Progenitor cell of endocrine pancreas (in vitro differentiated cells): ENCODE results near the gene PRUNE2. TPM values are rescaled to one million over a fixed set of nuclear protein-coding genes. Genes with fewer than 3 reads are reported as not detected.
A peak's percentile ranks its signal among the peaks of the same experiment; 100 is the strongest.

Experiments
- DNase-seq: peaks from one replicate; pipeline ENCODE4 v3.0.0; 2021; ENCODE audit warnings: low spot score; ENCODE audit not compliant: unreplicated experiment
- H3K27ac Mint-ChIP-seq: 2 replicates; pipeline ENCODE4 v1.8.0; 2021; ENCODE audit warnings: mild to moderate bottlenecking, moderate library complexity, mixed read lengths
- H3K27me3 Mint-ChIP-seq: 2 replicates; pipeline ENCODE4 v1.8.0; 2021; ENCODE audit warnings: mixed read lengths
- H3K36me3 Mint-ChIP-seq: 2 replicates; pipeline ENCODE4 v1.8.0; 2022; ENCODE audit warnings: mixed read lengths; ENCODE audit not compliant: insufficient read depth
- H3K4me1 Mint-ChIP-seq: 2 replicates; pipeline ENCODE4 v1.8.0; 2021; ENCODE audit warnings: low read depth, mixed read lengths
- H3K4me3 Mint-ChIP-seq: 2 replicates; pipeline ENCODE4 v1.8.0; 2021; ENCODE audit warnings: low read depth, mild to moderate bottlenecking, moderate library complexity, mixed read lengths
- H3K9me3 Mint-ChIP-seq: 2 replicates; pipeline ENCODE4 v1.8.0; 2021; ENCODE audit warnings: low read depth, mixed read lengths
- CTCF ChIP-seq: fragments of 200-600 bp; sonication (generic); IDR thresholded peaks from one replicate; pipeline ENCODE4 v1.5.0; 2021; ENCODE audit warnings: antibody characterized with exemption, mild to moderate bottlenecking; ENCODE audit not compliant: unreplicated experiment
- total RNA-seq: library from RNA; stranded (reverse); gene quantifications from 2 replicates; pipeline ENCODE4 v1.2.1, GENCODE V29; 2021

Gene PRUNE2
- total RNA-seq, 1 donor from 2014 or later = 5.6 TPM

GRCh38 chr9:76592974-76593347 is 313.0 kb downstream of the PRUNE2 start:
- Mint-ChIP-seq H3K9me3 (no peaks in the 10 kb centered on the region), H3K27ac (no peak overlapping the region), H3K4me3 (no peak overlapping the region), H3K27me3 (no peaks in the 10 kb centered on the region), H3K4me1 (peaks cover 40% of the 10 kb centered on the region), H3K36me3 (no peaks in the 10 kb centered on the region)
- no peak for TF ChIP-seq CTCF
- no peak for DNase-seq

GRCh38 chr9:76592091-76592973 is 313.6 kb downstream of the PRUNE2 start:
- H3K9me3 Mint-ChIP-seq = no peaks in the 10 kb centered on the region
- H3K27me3 Mint-ChIP-seq = no peaks in the 10 kb centered on the region
- no peaks in the 10 kb centered on the region for H3K36me3 Mint-ChIP-seq
- H3K4me3 Mint-ChIP-seq = no peak overlapping the region
- H3K4me1 Mint-ChIP-seq = peaks cover 40% of the 10 kb centered on the region
- no peak for TF ChIP-seq CTCF
- H3K27ac Mint-ChIP-seq = peak overlapping the region; percentile 69
- no peak for DNase-seq

- H3K27me3 Mint-ChIP-seq = no peaks in the 10 kb centered on the region
- no peak for DNase-seq
- H3K4me1 Mint-ChIP-seq = peaks cover 45% of the 10 kb centered on the region
- no peak for TF ChIP-seq CTCF
- H3K27ac Mint-ChIP-seq = peak overlapping the region; percentile 69
- no peaks in the 10 kb centered on the region for H3K9me3 Mint-ChIP-seq
- no peak overlapping the region for H3K4me3 Mint-ChIP-seq
- no peaks in the 10 kb centered on the region for H3K36me3 Mint-ChIP-seq
Observed at GRCh38 chr9:76591256-76591950, 314.5 kb downstream of the PRUNE2 start.

- no peak overlapping the region for H3K4me3 Mint-ChIP-seq
- peaks cover 13% of the 10 kb centered on the region for H3K36me3 Mint-ChIP-seq
- TF ChIP-seq CTCF = no peak
- H3K9me3 Mint-ChIP-seq = peaks cover 13% of the 10 kb centered on the region
- H3K27ac Mint-ChIP-seq = no peak overlapping the region
- no peaks in the 10 kb centered on the region for H3K27me3 Mint-ChIP-seq
- H3K4me1 Mint-ChIP-seq = peaks cover 60% of the 10 kb centered on the region
- no peak for DNase-seq
Observed at GRCh38 chr9:76588316-76588715, 317.6 kb downstream of the PRUNE2 start.

GRCh38 chr9:76586390-76587314 is 319.3 kb downstream of the PRUNE2 start:
- Mint-ChIP-seq H3K4me3 (peak overlapping the region; percentile 15), H3K9me3 (peaks cover 13% of the 10 kb centered on the region), H3K36me3 (peaks cover 15% of the 10 kb centered on the region), H3K4me1 (peaks cover 50% of the 10 kb centered on the region), H3K27me3 (no peaks in the 10 kb centered on the region), H3K27ac (peak overlapping the region; percentile 95)
- DNase-seq = no peak
- TF ChIP-seq CTCF = no peak
